Putamen (tissue), 1 donor: ENCODE results near the gene ERC2.

Source experiments
- DNase-seq: peaks from one replicate; pipeline ENCODE4 v3.0.0-alpha.2; 2016; ENCODE audit warnings: low spot score

ERC2 gene

DNA sequence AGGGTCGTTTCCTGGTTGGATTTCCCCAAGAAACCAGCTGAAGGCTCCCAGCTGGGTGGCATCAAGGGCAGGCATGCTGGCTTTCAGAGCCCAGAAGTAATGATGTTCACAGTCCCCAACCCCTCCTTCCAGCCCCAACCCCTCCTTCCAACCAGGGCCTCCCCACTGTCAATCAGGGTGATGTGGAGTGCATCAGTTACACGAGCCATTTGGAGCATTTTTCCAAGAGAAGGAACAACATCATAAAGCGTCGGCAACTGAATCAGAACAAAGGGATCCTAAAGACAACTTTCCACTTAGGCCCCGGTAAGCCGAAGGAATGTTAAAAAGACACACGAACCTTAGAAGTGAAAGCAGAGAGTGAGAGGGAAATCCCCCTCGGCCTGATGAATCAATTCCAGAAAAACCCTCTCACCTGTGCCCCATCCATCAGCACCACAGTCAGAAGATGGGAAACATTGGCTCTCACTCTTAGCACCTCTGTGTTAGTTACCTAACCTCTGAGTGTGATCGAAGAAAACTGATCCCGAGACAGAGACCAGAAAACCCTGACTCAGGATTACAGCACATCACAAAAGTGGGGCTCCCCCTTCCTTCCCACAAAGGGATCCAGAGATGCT, 880.0 kb downstream of the ERC2 start:
- no peak for DNase-seq

DNA sequence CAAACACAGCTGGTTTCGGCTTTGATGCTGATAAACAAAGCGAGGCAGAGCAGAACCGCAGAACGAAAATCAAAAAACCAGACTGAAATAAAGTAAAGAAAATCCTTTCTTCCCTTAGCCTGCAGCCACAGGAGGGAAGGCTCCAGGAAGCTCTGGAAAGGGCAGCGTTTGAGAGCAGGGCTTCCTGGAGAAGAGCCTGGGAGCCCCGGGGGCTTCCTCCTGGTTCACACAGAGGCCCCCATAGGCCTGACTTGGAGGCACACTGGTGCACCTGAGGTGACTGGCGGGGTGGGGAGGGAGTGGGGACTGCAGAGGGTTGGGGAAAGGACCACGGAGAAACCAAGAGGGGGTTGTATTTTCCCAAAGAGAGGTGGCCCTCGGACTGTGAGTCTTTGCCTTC, 882.4 kb downstream of the ERC2 start:
- no peak for DNase-seq

DNA sequence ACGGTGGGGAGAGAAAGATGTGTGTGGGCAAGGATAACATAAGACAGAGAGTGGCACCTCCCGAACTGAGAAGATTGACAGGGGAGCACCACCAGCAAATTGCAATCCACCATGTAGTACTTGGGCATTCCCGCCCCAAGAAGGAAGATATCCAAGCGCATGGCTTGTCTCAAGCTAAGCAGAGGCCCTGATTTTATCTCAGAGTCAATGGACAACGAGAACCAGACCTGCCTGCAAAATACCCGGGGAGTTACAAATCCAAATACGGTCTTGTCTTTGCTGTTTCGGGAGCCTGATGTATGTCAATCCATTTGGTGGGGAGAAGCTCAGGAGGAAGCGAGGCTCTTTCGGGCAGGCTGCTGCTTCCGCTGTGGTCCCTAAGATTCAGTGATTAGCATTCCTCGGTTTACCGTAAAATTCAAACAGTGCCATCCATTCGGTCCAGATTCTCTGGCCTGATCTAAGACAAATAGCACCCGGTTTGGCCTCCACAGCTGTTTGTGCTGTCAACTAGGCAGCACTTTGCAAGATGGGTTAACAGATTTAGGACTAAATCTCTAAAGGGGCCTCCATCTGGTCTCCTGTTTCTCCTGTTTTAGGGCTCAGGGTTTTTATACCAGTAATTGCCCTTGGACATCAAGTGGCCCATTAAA, 883.4 kb downstream of the ERC2 start:
- DNase-seq, result no peak

DNA sequence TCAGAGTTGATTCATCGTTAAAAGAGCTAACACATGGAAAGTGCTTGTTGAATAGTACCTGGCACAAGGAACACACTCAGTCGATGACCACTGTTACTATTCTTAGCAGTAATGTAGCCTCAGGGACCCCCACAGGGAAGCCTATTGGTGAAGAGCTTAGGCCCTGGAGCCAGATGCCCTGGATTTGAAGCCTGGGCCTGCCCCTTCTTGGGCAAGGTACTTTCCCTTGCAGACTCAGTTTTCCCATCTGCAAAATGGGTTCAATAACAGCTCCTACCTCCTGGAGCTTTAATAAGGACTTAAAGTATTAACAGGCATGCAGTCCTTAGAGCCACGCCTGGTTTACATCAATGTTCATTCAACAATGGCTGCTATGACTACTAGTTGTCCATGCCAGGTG, 884.2 kb downstream of the ERC2 start:
- no peak for DNase-seq

DNA sequence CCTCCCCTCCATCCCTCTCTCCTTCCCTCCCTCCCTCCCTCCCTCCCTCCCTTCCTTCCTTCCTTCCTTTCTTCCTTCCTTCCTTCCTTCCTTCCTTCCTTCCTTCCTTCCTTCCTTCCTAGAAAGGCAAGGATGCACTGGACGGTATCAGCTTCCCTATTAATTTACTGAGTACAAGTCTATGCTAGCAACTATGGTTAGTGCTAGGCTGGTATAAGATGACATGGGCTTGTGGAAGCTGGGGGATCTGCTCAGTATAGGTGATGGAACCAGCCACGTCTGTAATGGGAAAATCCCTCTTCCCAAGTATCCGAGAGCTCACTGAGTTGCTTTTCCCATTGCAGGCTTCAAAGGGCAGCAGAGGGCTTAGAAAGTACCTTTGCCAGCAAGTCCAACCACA, 884.8 kb downstream of the ERC2 start:
- DNase-seq, result no peak

DNA sequence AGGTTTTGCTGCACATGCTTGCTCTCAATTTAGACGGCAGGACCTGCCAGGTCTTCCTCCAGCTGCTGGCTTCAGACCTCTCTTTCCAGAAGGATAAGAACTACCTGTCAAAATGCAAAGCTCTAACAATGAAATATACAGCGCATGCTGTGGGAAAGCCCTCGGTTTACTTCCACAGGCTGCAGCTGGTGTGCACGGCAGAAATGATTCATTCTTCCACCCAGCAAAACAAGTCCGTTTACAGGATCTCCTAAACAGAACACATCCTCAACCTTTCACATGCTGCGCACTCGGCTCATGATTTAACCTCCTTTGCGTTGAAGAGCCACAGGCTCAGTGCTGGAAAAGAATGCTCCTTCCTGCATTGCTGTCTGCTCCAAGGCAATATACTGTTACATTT, 888.8 kb downstream of the ERC2 start:
- no peak for DNase-seq

DNA sequence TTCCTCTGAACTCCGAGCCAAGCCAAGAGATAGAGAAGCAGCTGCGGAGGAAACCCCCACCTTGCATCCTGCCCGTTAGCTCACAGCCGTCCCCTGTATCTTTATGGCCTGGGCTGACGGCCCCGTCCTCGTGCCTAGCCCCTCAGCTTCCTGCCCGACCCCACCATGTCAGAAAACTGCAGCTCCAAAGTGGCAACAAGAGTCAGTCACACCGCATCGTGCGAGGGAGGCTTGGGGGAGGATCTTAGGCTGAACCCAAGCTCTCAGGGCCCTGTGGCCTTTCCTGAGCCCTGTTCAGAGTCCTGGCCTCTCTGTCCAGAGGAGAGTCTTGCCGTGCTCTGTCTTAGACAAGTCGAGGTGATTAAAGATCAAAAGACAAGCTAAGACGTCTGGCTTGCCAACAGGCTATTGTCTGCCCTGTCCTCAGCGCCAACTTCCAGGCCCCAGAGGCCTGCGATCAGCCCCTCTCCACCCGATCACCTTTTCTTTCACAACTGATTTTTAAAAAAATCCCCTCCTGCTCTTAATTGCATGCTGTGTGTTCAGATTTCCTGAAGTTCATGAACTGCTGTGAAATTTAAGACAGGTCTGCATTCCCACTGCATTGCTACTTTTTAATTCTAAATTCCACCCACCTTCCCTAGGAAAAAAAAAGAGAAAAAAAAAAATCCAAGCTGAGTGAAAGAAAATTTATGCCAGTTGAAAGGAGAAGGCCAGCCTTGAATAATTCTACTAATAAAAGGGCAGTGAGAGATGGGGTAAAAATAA, 891.5 kb downstream of the ERC2 start:
- no peak for DNase-seq

DNA sequence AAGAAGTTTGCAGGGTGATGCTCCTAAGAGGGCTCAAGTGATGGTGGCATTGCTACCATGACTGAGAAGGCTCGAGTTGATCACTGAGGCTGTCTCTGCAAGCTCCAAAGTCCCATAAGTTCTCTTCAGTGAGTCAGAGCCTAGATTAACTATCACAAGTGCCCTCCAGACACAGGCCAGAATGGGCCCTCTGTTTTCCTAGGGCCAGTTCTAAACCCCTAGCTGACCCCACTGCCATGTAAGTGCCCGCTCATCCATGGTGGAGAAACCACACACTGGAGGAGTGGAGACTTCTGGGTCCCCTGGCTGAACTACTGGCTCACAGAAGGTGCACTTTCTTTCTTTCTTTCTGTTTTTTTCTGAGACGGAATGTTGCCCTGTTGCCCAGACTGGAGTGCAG, 893.6 kb downstream of the ERC2 start:
- DNase-seq, result no peak

DNA sequence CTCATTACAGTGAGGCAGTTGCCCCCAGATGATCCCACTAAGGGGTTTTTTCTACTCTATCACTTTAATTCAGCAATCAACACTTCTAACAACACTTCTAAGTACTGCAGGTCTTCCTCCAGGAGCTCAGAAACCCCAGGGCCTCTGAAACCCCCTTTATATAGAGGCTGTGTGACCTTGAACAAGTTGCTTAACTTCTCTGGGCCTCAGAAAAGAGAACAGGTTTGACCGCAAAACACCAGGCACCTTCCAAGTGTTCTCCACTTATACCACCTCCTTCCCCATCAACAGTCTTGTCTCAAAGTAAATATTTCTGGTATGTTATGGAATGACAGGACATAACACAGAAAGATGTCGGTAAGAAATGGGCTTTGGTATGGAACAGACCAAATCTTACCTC, 895.5 kb downstream of the ERC2 start:
- DNase-seq, result no peak

DNA sequence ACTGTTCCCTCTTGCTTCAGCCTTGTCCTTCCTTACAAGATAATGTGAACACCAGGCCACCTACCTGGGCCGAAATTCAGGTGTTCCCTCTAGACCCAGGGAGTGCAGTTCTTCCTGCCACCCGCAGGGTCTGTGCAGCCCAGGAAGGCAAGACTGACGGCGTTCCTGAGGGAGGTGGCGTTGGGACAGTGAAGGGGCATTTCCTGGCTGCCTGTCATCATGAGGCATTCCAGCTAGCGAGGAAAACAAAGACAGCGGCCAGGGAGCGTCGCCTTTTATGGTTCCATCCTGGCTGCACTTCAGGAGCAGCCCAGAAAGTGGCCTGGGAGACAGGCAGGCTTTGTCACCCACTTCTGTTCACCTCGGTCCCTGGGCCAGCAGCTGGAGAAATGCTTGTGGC, 896.4 kb downstream of the ERC2 start:
- no peak for DNase-seq

DNA sequence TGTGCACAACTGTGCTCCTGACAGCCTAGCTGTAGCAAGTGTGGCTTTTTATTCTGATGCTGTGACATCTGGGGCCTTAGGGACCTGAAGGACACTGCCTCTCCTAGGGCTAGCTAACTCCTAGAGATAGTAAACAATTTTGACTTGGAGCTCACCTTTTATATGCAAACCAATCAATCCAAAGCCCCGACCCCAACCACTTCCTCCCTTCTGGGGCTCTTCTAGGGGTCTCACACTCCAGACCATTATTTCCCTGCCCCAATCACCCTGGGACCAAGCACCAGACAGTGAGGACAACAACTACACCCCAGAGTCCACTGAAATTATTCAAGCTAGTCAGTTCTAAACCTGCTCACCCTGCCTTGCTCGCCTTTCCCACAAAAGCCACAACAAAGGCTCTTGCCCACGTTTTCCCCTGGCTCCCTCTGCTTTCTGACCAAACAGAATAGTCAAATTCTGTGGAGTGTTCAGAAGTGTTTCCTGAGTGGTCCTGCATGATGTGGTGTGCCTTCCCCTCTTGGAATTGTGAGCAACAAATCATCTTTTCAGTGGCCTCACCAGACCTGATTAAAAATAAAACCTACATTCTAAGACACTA, 897.0 kb downstream of the ERC2 start:
- DNase-seq, result no peak

DNA sequence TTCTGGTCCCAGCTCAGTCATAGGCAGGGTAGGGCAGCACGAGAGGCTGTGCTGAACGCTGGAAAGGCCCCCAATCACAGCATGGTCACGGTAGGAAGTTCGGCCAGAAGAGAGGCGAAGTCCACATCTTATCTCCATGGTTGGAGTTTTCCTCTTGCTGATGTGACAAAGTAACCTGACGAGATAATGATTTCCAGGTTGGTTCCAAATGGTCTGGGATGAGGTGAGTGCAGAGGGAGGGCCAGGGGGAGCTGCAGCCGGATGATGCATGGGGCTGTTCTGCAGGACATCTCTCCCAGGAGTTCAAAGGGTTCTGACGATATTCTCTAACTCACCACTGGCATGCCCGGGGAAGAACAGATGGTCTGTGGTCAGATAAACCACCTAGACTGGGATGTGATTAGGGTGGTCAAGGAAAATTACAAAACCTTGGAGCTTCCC, 898.0 kb downstream of the ERC2 start:
- no peak for DNase-seq

DNA sequence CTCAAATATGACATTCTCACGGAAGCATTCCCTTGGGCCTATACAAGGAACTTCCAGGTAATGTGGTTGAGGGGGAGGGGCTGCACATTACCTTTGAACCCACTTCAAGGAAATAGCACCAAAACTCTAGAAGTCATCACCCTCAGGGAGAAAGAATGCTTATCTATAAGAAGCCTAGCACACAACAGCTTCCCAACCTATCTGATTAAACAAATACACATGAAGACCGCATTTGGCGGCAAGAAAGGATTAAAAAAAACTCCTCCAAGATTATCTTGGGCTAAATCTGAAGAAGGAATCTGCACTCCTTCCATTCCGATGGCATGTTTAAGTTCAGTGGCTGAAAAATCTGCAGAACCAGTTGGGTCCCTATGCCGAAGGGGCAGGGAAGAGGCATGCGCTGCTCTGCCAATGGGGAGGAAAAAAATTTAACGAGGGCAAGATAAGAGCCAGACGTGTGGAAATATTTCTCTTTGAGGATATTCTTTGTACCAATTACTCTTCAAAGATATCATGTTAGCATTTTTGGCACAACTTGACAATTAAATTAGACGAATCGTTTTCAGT, 899.2 kb downstream of the ERC2 start:
- no peak for DNase-seq

DNA sequence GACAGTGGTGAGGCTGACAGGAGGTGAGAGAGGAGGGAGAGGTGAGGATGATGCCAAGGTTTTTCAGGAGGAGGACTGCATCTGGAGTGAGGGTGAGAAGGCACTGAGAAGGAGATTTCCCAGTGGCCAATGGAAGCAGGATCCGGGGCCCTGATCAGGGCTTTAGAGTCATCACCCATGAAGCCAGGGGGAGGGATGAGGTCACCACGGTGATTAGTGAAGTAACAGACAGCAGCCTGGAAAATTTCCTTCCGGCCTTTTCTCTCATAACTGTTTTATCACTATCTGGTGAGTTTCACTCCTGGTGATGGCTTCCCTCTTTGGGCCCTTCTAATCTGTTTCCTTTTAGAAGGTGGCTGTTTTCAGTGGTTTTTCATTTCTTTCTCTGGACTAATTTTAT, 900.7 kb downstream of the ERC2 start:
- no peak for DNase-seq

DNA sequence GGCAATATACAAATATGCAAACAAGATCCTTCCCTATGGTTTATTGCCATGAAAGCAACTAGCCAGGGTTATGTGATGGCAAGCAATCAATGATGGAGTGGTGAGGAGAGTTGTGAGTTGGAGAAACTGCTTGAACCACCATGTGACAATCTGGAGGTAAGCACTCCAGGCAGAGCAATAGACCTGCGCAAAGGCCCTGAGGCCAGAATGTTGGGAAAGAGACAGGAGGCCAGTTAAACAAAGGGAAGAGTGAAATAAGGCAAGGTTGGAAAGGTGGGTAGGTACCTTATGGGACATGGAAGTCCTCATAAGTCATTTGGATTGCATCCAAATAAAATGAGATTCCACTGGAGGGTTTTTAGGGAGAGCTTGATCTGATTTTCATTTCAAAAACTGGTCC, 901.1 kb downstream of the ERC2 start:
- no peak for DNase-seq

DNA sequence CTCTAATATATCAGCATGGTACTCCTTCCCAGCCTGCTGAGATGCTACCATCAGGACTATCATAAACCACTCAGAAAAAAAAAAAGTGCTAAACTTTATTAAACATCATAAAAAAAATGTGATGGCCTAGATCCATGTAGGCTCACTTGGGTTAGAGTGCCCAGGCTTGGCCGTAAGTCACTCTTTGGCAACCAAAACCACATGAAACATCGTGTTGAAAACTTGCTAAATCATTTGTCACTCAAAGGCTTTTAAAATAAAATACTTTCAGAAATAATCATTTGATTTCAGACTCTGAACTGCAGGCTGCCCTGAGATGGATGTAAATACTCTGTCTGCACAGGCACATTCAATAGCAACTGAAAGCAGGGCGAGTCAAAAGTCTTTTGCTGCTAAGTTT, 902.7 kb downstream of the ERC2 start:
- no peak for DNase-seq

DNA sequence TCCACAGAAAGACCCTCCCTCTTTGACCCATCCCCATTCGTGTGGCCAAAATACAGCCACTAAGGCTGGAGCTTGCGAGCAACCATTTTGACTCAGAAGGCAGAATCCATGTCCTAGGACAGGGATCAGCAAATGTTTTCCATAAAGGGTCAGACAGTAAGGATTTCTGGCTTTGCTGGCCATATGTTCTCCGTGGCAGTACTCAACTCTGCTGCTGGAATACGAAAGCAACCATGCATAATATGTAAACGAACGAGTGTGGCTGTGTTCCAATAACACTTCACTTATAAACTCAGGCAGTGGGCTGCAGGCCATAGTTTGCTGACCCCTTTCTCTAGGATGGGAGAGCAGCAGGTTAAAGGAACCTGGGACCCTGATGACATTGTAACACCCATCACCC, 903.5 kb downstream of the ERC2 start:
- DNase-seq, result no peak

DNA sequence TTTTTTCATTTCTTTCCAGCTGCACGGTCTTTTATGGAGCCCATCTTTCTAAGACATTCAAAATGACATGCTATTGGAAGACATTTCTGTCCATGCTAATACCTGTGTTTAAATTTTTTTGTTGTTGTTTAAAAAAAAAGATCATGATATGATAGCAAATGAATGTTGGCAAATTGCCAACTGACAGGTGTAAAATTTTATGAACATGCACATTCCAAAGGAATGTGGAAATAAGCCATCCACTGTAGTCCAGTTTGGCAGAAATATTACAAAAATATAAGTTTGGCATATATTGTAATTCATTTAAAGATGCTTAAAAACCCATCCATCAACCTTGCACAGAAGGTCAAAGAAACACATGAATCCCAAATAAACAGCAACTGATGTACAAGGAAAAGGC, 905.6 kb downstream of the ERC2 start:
- DNase-seq, result no peak

DNA sequence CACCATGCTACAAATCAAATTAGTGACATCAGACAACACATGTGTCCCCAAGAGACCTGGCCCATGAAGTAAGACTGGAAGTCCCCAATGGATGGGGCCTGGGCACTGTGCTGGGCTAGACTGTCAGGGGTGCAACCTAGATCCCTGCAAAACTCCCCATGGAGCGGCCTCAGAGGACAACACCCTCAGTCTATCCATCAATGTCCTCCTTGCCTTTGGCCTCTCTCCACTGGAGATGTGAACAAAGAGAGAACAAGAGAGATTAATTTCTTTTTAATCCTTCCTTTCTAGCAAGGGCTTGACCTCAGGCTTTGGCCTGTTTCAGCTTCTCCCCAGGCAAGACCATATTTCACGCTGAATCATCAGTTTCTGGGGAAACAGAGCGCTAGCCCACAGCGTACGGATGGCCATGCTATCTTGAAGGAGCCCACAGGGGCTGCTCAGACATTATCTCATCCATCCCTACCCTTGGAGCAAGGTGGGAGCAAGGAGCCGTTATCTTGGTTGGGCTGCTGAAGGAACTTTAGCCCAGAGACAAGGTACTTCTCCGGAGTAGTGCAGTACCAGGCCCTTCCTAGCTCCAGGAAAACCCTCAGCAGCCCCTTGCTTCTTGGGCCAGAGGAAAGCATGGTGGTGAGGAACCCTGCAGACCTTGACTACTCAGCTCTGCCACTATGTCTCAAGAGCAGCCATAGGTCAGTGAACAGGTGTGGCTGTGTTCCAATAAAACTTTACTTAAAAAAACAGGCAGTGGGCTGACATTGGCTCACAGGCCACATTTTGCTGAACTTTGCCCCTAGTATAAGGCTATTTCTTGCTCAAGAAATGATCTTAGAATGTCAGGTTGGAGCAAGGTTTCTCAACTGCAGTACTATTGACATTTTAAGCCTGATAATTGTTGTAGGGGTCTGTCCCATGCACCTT, 908.5 kb downstream of the ERC2 start:
- DNase-seq, result no peak

DNA sequence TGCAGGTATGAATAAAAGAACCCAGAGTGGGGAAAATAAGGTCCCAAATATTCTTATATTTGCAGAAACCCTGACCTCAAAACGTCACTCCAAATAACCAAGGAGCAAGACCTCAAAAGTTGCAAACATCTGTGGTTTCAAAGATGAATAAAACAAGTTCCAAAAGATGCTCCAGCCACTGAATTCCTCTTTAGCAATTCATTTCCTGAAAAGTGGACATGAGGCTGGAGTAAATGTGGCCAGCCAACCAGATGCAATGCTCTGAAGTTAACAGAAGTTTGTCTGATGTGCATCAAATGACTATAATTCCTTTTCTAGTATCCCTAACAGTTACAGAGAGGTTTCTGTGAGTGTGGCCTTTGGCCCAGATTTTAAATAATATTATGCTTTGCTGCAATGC, 910.0 kb downstream of the ERC2 start:
- no peak for DNase-seq

DNA sequence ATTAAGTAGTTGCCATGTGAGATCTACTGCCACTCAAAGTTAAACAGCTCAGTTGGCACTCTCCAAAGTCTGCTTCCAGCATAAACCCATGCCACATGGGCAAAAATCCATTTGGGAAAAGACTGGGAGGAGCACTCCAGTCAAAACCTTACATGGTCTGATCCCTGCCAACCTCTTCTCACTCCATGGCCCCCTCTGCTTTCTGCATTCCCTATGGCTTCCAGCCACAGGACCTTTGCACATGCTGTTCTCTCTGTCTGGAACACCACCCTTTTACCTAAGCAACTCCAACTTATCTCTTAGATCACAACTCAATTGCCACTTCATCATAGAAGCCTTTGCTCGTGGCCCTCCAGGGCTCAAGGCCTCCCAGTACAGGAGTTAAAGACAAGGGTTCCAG, 910.7 kb downstream of the ERC2 start:
- DNase-seq, result no peak
